BJ (cell line): ENCODE data around the gene DPYD. TPM values are rescaled to one million over a fixed set of nuclear protein-coding genes. Genes with fewer than 3 reads are reported as not detected.

Source experiments
- CTCF ChIA-PET: fragments of 350-600 bp; formaldehyde crosslinking; extraction: SDS; loops from one replicate; lab custom pipeline; 2021; ENCODE audit warnings: antibody characterized with exemption, inconsistent platforms; lab: Yijun Ruan, JAX
- POLR2A ChIA-PET: fragments of 300-600 bp; sonication (Branson Sonifier 250); formaldehyde crosslinking; extraction: SDS; loops from one replicate; lab custom pipeline; 2021; ENCODE audit warnings: antibody characterized with exemption; lab: Charles Lee
- DNase-seq: peaks from one replicate; pipeline ENCODE4 v3.0.0-alpha.2; 2011; ENCODE audit warnings: low read depth
- H3K27me3 ChIP-seq: 2 replicates; pipeline ENCODE4 v1.6.0; 2011; ENCODE audit warnings: low read length; ENCODE audit not compliant: control insufficient read depth, insufficient read depth
- H3K36me3 ChIP-seq: 2 replicates; pipeline ENCODE4 v1.5.1; 2011; ENCODE audit warnings: low read length; ENCODE audit not compliant: control insufficient read depth, insufficient read depth
- H3K4me3 ChIP-seq: 2 replicates; pipeline ENCODE4 v1.5.1; 2011; ENCODE audit warnings: low read depth, mild to moderate bottlenecking, control low read depth, low read length
- polyA plus RNA-seq: library from polyadenylated mRNA; depleted of rRNA; stranded (reverse); fragments of >200 nt; gene quantifications from 2 replicates; pipeline ENCODE4 v1.2.3, GENCODE V29; 2011
- TF ChIP-seq, protein P1 (sequence below): IDR thresholded peaks from 2 replicates; pipeline ENCODE4 v1.5.1; 2011; ENCODE audit warnings: low read depth, mild to moderate bottlenecking, control low read depth, inconsistent platforms, low read length, moderate library complexity; ENCODE audit not compliant: insufficient read depth

DPYD gene
- polyA plus RNA-seq, 1 experiment: 13.1 TPM

DNA sequence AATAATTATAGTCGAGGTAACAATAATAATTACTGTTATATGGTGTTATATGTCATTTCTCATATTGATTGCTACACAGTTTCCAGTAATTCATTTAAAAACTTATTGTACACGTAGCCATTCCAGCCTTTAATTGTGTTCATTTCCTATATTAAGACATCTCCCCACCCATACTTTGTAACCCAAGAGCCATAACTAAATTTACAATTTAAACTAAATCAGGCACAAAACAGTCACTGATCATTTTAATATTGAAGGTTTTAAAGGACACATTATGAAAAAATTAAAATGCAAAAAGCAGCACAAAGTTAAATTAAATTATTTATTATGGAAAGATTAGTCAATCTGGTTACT, 487.0 kb downstream of the DPYD start:
- Histone ChIP-seq H3K36me3 (no peaks in the 10 kb centered on the region), H3K4me3 (no peak overlapping the region), H3K27me3 (no peaks in the 10 kb centered on the region)
- ChIA-PET POLR2A (no interaction called here), CTCF (no interaction called here)
- DNase-seq: no peak
- TF ChIP-seq, protein P1, sequence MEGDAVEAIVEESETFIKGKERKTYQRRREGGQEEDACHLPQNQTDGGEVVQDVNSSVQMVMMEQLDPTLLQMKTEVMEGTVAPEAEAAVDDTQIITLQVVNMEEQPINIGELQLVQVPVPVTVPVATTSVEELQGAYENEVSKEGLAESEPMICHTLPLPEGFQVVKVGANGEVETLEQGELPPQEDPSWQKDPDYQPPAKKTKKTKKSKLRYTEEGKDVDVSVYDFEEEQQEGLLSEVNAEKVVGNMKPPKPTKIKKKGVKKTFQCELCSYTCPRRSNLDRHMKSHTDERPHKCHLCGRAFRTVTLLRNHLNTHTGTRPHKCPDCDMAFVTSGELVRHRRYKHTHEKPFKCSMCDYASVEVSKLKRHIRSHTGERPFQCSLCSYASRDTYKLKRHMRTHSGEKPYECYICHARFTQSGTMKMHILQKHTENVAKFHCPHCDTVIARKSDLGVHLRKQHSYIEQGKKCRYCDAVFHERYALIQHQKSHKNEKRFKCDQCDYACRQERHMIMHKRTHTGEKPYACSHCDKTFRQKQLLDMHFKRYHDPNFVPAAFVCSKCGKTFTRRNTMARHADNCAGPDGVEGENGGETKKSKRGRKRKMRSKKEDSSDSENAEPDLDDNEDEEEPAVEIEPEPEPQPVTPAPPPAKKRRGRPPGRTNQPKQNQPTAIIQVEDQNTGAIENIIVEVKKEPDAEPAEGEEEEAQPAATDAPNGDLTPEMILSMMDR: no peak

DNA sequence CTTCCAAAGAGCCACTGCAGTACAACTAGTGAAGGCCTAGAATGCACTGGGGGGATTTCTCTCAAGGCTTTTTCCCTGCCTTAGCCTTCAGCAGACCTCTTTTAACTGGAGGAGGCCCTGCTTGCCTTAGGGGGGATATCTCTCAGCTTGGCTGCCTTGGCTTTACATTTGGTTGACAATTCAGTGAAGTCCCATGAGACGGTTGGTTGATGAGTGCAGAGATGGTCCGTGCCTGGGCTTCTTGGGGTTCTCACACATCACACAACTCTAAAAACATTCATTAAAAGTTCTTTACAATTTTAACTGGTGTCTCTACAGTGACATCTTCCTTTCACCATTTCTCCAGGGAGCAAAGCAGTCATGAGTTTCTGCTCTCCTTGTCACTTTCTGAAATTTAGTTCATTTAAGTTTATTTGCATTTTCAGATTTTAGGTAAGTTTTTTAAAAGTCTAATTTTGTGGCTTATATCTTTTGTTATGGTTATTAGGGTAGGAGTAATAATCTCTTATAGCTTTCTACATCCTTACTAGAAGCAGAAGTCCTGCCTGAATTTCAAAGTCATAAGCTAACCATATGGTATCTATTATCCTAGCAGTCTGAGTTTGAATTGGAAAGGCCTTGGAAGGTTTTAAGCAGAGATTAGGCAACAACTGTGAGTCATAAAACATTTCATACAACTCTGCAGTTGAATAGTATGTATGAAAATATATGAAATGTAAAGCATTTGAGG, 487.6 kb downstream of the DPYD start:
- TF ChIP-seq, protein P1: no peak
- H3K4me3 ChIP-seq: no peak overlapping the region
- POLR2A ChIA-PET: no interaction called here
- DNase-seq: peak; percentile 79
- no peaks in the 10 kb centered on the region for H3K36me3 ChIP-seq
- no peaks in the 10 kb centered on the region for H3K27me3 ChIP-seq
- CTCF ChIA-PET: no interaction called here

DNA sequence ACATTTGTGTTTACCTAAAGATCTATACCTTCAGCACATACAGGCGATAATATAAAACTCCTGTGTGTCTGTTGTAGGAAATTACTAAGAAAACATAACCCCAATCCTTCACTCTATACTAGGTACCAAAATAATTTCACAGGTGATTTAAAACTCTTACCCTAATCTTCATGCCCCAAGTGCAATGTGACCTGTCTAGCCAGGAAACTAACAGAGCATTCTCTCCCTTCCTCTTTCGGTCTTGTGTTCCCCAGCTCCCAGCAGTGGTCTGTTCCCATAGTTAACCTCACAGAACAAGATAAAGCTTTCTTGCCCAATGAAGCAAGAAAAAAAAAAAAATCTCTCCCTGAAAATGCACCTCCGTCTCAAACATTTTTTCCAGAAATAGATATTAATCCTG, 493.5 kb downstream of the DPYD start:
- ChIA-PET POLR2A (no interaction called here), CTCF (no interaction called here)
- H3K36me3 ChIP-seq: no peaks in the 10 kb centered on the region
- H3K27me3 ChIP-seq: no peaks in the 10 kb centered on the region
- no peak overlapping the region for H3K4me3 ChIP-seq
- DNase-seq: no peak
- TF ChIP-seq, protein P1: no peak

GRCh38 chr1:97424209-97424608, 496.6 kb downstream of the DPYD start:
- TF ChIP-seq, protein P1: no peak
- Histone ChIP-seq H3K36me3 (no peaks in the 10 kb centered on the region), H3K27me3 (no peaks in the 10 kb centered on the region), H3K4me3 (no peak overlapping the region)
- CTCF ChIA-PET: no interaction called here
- POLR2A ChIA-PET: no interaction called here
- DNase-seq: no peak

- POLR2A ChIA-PET: interaction anchor here (1.0 kb wide), 1 partner anchor 90 kb away, joined by 6 read pairs; no protein-coding TSS in a partner anchor
Measured at GRCh38 chr1:97423403-97423802, 497.4 kb downstream of the DPYD start.

More at GRCh38 chr1:97423403-97423802, 497.4 kb downstream of the DPYD start:
- TF ChIP-seq, protein P1: no peak
- DNase-seq: no peak
- H3K4me3 ChIP-seq: no peak overlapping the region
- H3K36me3 ChIP-seq: no peaks in the 10 kb centered on the region
- CTCF ChIA-PET: interaction anchor here (0.7 kb wide), 1 partner anchor 16 kb away, joined by 3 read pairs; no protein-coding TSS in a partner anchor
- H3K27me3 ChIP-seq: no peaks in the 10 kb centered on the region
